BE2C (cell line): ENCODE data around the gene WFDC1.

ENCODE experiments used
- DNase-seq: peaks from one replicate; pipeline ENCODE4 v3.0.0-alpha.2; 2020
- H3K27me3 ChIP-seq: fragments of 250-450 bp; sonication (Bioruptor Pico); 2 replicates; pipeline ENCODE4 v1.5.1; 2020; ENCODE audit warnings: mild to moderate bottlenecking
- H3K36me3 ChIP-seq: fragments of 250-450 bp; sonication (Bioruptor Pico); 2 replicates; pipeline ENCODE4 v1.5.1; 2020; ENCODE audit warnings: mild to moderate bottlenecking
- H3K4me1 ChIP-seq: fragments of 250-450 bp; sonication (Bioruptor Pico); 2 replicates; pipeline ENCODE4 v1.5.1; 2020
- H3K4me3 ChIP-seq: 2 replicates; pipeline ENCODE4 v1.5.1; 2011; ENCODE audit warnings: low read depth, low read length
- H3K9me3 ChIP-seq: fragments of 250-450 bp; sonication (Bioruptor Pico); 2 replicates; pipeline ENCODE4 v1.5.1; 2020
- CTCF ChIP-seq: IDR thresholded peaks from 2 replicates; pipeline ENCODE4 v1.5.1; 2012; ENCODE audit warnings: mild to moderate bottlenecking, low read depth, low read length

The WFDC1 gene

GRCh38 chr16:84362471-84362941, 67.8 kb downstream of the WFDC1 start:
- no peaks in the 10 kb centered on the region for H3K4me1 ChIP-seq
- no peaks in the 10 kb centered on the region for H3K9me3 ChIP-seq

GRCh38 chr16:84366208-84366607, 71.5 kb downstream of the WFDC1 start:
- H3K9me3 ChIP-seq = no peaks in the 10 kb centered on the region
- DNase-seq = no peak
- TF ChIP-seq CTCF = no peak
- peaks cover 65% of the 10 kb centered on the region for H3K27me3 ChIP-seq
- no peaks in the 10 kb centered on the region for H3K36me3 ChIP-seq
- H3K4me1 ChIP-seq = no peaks in the 10 kb centered on the region
- no peak overlapping the region for H3K4me3 ChIP-seq

More at GRCh38 chr16:84362471-84362941, 67.8 kb downstream of the WFDC1 start:
- Histone ChIP-seq H3K36me3 (no peaks in the 10 kb centered on the region), H3K4me3 (no peak overlapping the region), H3K27me3 (peaks cover 48% of the 10 kb centered on the region)
- TF ChIP-seq CTCF = no peak
- DNase-seq = no peak

GRCh38 chr16:84367297-84367680, 72.6 kb downstream of the WFDC1 start:
- no peaks in the 10 kb centered on the region for H3K36me3 ChIP-seq
- no peaks in the 10 kb centered on the region for H3K4me1 ChIP-seq
- DNase-seq = no peak
- no peak overlapping the region for H3K4me3 ChIP-seq
- TF ChIP-seq CTCF = no peak
- H3K9me3 ChIP-seq = no peaks in the 10 kb centered on the region
- H3K27me3 ChIP-seq = peaks cover 64% of the 10 kb centered on the region

GRCh38 chr16:84367750-84368307, 73.2 kb downstream of the WFDC1 start:
- no peaks in the 10 kb centered on the region for H3K4me1 ChIP-seq
- no peaks in the 10 kb centered on the region for H3K9me3 ChIP-seq
- DNase-seq = no peak
- no peak for TF ChIP-seq CTCF
- H3K4me3 ChIP-seq = no peak overlapping the region
- H3K27me3 ChIP-seq = peaks cover 61% of the 10 kb centered on the region
- H3K36me3 ChIP-seq = no peaks in the 10 kb centered on the region

- peaks cover 64% of the 10 kb centered on the region for H3K27me3 ChIP-seq
- TF ChIP-seq CTCF = no peak
- no peaks in the 10 kb centered on the region for H3K4me1 ChIP-seq
- no peaks in the 10 kb centered on the region for H3K9me3 ChIP-seq
- H3K36me3 ChIP-seq = no peaks in the 10 kb centered on the region
- DNase-seq = no peak
- H3K4me3 ChIP-seq = no peak within 1 kb of the TSS
Measured at GRCh38 chr16:84368308-84368996, 73.8 kb downstream of the WFDC1 start, which contains the start of gene ATP2C2. ATP2C2 (plus strand) TSS chr16:84368538; CDS start chr16:84368616, 78 bp downstream.

GRCh38 chr16:84369105-84369504, 74.4 kb downstream of the WFDC1 start:
- DNase-seq = no peak
- no peak for TF ChIP-seq CTCF
- Histone ChIP-seq H3K4me1 (no peaks in the 10 kb centered on the region), H3K36me3 (no peaks in the 10 kb centered on the region), H3K9me3 (no peaks in the 10 kb centered on the region), H3K27me3 (peaks cover 65% of the 10 kb centered on the region), H3K4me3 (no peak overlapping the region)
